Spinal cord (tissue), 10 donors: ENCODE measurements around the gene TRIP13. TPM values are rescaled to one million over a fixed set of nuclear protein-coding genes. Genes with fewer than 3 reads are reported as not detected.
A peak's percentile ranks its signal among the peaks of the same experiment; 100 is the strongest.
"Not testable (repeated sequence)": the region's sequence is repeated elsewhere in the genome, so short reads cannot be mapped to it uniquely, and the experiment has no call there.

Experiments used
- DNase-seq, 6 donors: peaks; one replicate each; pipeline versions ENCODE4 v3.0.0 to v3.0.0-alpha.2; 2013 to 2015; ENCODE audit warnings: low spot score in 6 of 6, low read depth in 4 of 6
- H3K27ac ChIP-seq: one replicate; pipeline ENCODE4 v1.5.1; 2013; ENCODE audit warnings: low read depth, low read length, control low read depth
- H3K27me3 ChIP-seq: one replicate; pipeline ENCODE4 v1.6.1; 2013; ENCODE audit warnings: low read length; ENCODE audit not compliant: control insufficient read depth, insufficient read depth
- H3K36me3 ChIP-seq: one replicate; pipeline ENCODE4 v1.6.1; 2013; ENCODE audit warnings: low read length; ENCODE audit not compliant: control insufficient read depth, insufficient read depth
- H3K4me1 ChIP-seq: one replicate; pipeline ENCODE4 v1.6.1; 2013; ENCODE audit warnings: low read length; ENCODE audit not compliant: control insufficient read depth, insufficient read depth
- H3K4me3 ChIP-seq: one replicate; pipeline ENCODE4 v1.5.1; 2013; ENCODE audit warnings: low read depth, low read length, control low read depth
- H3K9me3 ChIP-seq: one replicate; pipeline ENCODE4 v1.6.1; 2013; ENCODE audit warnings: low read length; ENCODE audit not compliant: control insufficient read depth, insufficient read depth
- WGBS: methylation state at CpG from one replicate; pipeline ENCODE4 v1.1.5; 2013; ENCODE audit warnings: missing lambda C conversion rate; ENCODE audit not compliant: insufficient coverage; 5-methylcytosine and 5-hydroxymethylcytosine counted together
- polyA plus RNA-seq, 2 donors: library from polyadenylated mRNA; unstranded; fragments of 120-200 nt; gene quantifications; one replicate each; pipeline ENCODE4 v1.2.1, GENCODE V29; 2013; ENCODE audit not compliant: insufficient read length in 2 of 2
- total RNA-seq, 2 donors: library from RNA; depleted of rRNA in 1 of 2; stranded (reverse); fragments of 120-200 nt in 1 of 2; fragments of >200 nt in 1 of 2; gene quantifications; one replicate each; pipeline versions ENCODE4 v1.2.3 to v1.2.4, GENCODE V29; 2013 to 2014
- donor health status: healthy.

Gene TRIP13
- total and polyA plus RNA-seq, 4 donors, result 5.8 to 10.4 (median 8.5) TPM

DNA sequence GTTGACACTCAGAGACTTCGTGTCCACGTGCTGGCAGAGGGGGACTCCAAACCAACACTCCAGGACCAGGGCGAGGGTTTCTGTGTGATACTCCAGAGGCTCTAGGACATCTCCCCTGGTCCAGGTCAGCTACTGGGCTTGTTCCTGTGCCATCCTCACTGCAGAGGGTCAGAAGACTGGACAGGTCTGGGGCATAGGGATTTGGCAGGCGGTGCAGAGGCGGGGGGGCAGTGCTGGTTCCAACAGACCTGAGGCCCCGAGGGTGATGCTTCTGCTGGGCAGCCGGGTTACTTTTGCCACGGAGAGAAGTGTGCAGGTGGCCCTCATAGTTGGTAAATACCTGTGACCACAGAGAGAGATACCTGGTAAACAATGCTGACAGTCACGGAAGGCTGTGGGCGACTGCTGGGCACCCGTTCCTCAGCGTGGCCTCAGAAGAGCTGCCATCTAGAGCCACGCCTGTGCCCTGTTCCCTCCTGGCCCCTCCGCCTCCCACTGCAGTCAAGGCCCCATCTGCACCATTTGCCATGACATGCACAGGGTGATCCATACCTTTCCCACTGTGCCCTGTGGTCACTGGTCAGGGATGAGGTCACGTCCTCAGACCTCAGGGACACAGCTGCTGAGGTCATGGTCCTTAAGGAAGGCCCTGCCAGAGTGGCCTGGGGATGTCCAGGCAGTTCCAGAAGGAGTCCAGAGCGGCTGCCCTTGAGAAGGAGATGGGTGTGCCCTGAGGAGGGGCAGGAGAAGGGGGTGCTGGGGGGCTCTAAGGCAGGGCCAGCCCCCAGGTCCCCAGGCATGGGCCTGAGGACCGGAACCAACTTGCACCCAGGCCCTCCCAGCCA is 30.0 kb downstream of the TRIP13 start:
- WGBS, result 95% methylated on average over 17 of the region's 17 CpGs
- Histone ChIP-seq H3K36me3 (peaks cover 9% of the 10 kb centered on the region), H3K4me1 (peaks cover 17% of the 10 kb centered on the region), H3K4me3 (no peak overlapping the region), H3K27me3 (peaks cover 10% of the 10 kb centered on the region), H3K27ac (no peak overlapping the region), H3K9me3 (no peaks in the 10 kb centered on the region)
- no peak for DNase-seq

DNA sequence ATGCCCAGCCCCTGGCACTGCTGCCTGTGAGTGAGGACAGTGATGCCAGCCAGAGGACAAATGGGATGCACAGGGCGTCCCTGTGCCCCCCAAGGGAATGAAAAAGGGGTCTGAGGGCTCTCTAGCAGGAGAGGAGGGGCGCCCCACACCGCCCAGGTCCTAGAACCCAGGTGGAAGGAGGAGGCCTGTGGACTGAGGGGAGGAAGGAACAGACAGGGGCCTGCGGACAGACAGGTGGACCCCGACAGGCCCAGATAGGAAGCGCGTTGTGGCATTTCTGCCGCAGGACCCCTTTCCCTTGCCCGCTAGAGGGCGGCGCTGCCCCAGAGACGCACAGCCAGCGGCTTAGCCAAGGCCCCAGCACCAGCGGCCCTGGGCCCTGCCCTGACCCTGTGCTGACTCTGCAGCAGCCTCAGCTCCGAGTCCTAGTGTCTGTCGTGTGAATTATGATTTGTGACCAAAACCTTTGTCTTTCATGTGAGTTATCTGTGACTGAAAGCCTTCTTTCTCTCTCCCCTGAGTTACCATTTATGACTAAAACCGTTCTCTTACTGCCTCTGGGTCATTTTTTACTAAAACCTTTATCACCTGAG is 30.7 kb downstream of the TRIP13 start:
- Histone ChIP-seq H3K9me3 (no peaks in the 10 kb centered on the region), H3K4me3 (no peak overlapping the region), H3K36me3 (peaks cover 9% of the 10 kb centered on the region), H3K27ac (no peak overlapping the region), H3K27me3 (peaks cover 10% of the 10 kb centered on the region), H3K4me1 (peaks cover 17% of the 10 kb centered on the region)
- 13% methylated on average over 16 of the region's 17 CpGs for WGBS
- peak in 2 of 6 donors; percentile 84 to 89 for DNase-seq

DNA sequence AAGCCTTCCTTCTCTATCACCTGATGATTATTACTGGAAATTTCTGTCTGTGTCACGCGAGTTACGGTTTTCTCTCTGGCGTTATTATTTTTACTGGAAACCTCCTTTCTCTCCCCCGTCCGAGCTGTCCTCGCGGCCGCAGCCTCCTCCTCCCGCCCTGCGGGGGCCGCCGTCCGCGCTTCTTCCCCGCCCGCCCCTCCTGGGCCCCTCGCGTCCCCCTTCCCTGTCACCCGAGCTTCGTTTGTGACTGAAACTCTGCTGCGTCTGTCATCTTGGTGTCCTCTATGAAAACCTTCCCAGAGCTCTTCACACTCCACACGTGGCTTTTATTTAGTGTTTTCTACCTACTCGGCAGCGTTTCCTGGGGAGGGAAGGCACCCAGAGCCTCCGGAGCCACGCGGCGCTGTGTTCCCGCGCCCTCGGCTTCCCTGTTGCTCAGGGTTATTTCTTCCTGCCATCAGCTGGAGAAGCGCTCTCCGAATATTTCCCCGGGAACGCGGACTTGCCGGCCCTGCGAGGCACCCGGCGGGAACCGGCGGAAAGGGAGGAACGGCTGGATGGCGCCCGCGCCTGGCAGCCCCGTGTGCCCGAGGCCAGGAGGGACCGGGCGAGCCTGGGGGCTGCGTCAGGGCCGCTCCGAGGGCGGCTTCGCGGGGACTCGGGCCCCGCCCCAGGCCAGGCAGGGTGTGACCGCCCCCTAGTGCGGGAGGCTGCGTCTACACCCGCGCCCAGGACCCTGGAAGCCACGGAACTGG is 33.9 kb downstream of the TRIP13 start:
- Histone ChIP-seq H3K36me3 (peaks cover 5% of the 10 kb centered on the region), H3K27ac (no peak overlapping the region), H3K9me3 (no peaks in the 10 kb centered on the region), H3K27me3 (peaks cover 10% of the 10 kb centered on the region), H3K4me1 (peaks cover 17% of the 10 kb centered on the region), H3K4me3 (peak overlapping the region; percentile 33)
- DNase-seq, result peak in 2 of 6 donors; percentile 53 to 64
- WGBS, result 2% methylated on average over 58 of the region's 65 CpGs

DNA sequence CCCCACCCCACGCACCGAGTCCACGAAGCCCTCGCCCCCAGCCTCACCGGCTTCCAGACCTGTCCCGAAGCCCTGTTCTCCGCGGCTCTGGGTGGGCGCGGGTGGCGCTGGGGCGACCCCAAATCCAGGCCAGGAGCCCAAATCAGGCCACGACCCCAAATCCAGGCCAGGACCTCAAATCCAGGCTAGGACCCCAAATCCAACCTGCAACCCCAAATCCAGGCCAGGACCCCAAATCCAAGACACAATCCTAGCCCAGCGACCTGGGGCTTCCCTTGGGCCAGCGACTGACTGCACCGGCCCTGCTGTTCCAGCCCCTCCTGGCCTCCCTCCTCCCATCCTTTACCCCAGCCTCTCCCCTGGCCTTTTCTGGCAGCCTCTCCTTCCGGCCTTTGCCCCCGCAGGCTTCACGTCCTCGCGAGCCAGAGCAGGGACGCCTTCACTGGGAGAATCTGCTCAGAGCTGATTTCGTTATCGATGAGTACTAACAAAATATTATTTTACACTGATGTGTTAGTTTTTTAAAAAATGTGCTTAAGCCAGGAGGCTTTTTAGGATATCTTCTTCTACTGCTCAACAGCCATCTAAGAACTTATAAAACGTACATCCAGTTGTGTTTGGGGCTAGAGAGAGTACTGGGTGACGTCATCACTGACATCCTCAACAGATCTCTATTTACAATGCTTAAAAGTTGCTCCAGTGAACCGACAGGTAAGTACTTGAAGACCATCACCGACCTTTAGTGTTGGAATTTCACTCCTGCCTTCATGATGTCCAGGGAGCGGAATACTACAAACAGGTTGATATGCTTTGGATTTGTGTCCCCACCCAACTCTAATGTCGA is 34.7 kb downstream of the TRIP13 start:
- H3K4me1 ChIP-seq, result peaks cover 21% of the 10 kb centered on the region
- H3K27ac ChIP-seq, result no peak overlapping the region
- 73% methylated on average over 19 of the region's 30 CpGs for WGBS
- H3K27me3 ChIP-seq, result peaks cover 13% of the 10 kb centered on the region
- H3K4me3 ChIP-seq, result no peak overlapping the region
- no peaks in the 10 kb centered on the region for H3K9me3 ChIP-seq
- no peak for DNase-seq
- peaks cover 2% of the 10 kb centered on the region for H3K36me3 ChIP-seq

DNA sequence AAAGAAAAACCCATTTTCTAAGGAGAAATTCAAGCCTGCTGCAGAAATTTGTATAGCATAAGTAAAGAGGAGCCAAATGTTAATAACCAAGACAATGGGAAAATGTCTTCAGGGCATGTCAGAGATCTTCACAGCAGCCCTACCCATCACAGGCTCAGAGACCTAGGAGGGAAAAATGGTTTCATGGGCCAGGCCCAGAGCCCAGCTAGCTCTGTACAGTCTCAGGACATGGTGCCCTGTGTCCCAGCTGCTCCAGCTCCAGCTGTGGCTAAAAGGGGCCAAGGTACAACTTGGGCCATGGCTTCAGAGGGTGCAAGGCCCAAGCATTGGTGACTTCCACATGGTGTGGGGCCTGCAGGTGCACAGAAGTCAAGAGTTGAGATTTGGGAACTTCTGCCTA is 36.5 kb downstream of the TRIP13 start:
- not testable (repeated sequence) for H3K4me3 ChIP-seq, H3K36me3 ChIP-seq, DNase-seq, H3K27ac ChIP-seq, H3K9me3 ChIP-seq
- H3K27me3 ChIP-seq, result peaks cover 10% of the 10 kb centered on the region
- peaks cover 18% of the 10 kb centered on the region for H3K4me1 ChIP-seq

DNA sequence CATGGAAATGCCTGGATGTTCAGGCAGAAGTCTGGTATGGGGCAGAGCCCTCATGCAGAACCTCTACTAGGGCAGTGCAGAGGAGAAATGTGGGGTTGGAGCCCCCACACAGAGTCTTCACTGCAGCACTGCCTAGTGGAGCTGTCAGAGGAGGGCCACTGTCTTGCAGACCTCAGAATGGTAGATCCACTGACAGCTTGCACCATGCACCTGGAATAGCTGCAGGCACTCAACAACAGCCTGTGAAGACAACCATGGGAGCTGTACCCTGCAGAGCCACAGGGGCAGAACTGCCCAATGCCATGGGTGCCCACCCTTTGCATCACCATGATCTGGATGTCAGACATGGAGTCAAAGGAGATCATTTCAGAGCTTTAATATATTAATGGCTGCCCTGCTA is 36.9 kb downstream of the TRIP13 start:
- no peaks in the 10 kb centered on the region for H3K36me3 ChIP-seq
- peaks cover 18% of the 10 kb centered on the region for H3K4me1 ChIP-seq
- H3K27ac ChIP-seq, result no peak overlapping the region
- DNase-seq, result no peak
- no peaks in the 10 kb centered on the region for H3K9me3 ChIP-seq
- H3K27me3 ChIP-seq, result peaks cover 10% of the 10 kb centered on the region
- no peak overlapping the region for H3K4me3 ChIP-seq

DNA sequence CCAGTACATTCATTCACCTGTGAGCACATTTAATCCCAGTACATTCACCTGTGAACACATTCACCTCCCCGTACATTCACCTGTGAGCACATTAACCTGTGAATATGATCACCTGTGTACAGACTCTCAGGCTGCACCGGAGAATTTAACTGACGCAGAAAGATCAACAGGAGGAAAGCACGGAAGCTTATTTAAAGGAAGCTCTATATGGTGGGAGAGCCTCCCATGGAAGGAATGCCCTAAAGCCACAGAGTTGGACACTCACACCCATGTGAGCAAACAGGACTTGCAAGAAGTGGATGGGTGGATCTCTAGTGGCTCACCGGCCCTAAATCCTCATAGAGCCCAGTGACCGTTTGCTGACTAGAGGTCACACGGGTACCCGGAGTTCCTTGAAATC is 38.2 kb downstream of the TRIP13 start:
- no peak for DNase-seq
- H3K27ac ChIP-seq, result no peak overlapping the region
- WGBS, result 91% methylated on average over 7 of the region's 8 CpGs
- peaks cover 10% of the 10 kb centered on the region for H3K27me3 ChIP-seq
- no peak overlapping the region for H3K4me3 ChIP-seq
- H3K36me3 ChIP-seq, result no peaks in the 10 kb centered on the region
- H3K9me3 ChIP-seq, result no peaks in the 10 kb centered on the region
- peaks cover 18% of the 10 kb centered on the region for H3K4me1 ChIP-seq

DNA sequence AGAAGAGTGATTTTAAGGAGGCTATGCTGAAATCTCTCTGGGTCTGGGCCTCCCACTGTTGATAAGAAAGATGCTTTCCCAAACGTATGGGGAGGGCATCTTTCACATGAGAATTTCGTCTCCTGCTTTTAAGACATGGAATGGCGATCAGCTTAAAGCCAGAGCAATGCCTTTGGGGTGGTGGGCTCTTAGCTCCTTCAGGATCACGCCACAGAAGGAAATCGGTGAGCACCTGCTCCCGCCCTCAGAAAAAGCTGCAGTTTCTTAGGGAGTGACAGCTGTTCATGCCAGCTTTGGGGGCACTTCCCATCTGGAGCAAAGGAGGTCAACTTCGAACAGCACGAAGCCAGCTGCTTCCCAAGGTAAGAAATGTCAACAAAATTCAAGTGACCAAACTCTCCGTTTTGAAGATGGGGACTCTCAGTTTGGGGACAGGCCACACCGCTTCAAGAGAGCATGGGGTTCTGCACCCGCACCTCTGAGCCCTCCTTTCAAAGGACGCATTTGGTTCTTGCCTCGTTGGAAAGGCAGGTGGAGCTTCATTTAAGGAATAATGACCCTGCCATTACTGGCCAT is 39.0 kb downstream of the TRIP13 start:
- Histone ChIP-seq H3K27me3 (peaks cover 4% of the 10 kb centered on the region), H3K27ac (no peak overlapping the region), H3K4me3 (no peak overlapping the region), H3K36me3 (no peaks in the 10 kb centered on the region), H3K4me1 (peaks cover 11% of the 10 kb centered on the region), H3K9me3 (no peaks in the 10 kb centered on the region)
- no peak for DNase-seq
- WGBS, result 87% methylated on average over 11 of the region's 13 CpGs

DNA sequence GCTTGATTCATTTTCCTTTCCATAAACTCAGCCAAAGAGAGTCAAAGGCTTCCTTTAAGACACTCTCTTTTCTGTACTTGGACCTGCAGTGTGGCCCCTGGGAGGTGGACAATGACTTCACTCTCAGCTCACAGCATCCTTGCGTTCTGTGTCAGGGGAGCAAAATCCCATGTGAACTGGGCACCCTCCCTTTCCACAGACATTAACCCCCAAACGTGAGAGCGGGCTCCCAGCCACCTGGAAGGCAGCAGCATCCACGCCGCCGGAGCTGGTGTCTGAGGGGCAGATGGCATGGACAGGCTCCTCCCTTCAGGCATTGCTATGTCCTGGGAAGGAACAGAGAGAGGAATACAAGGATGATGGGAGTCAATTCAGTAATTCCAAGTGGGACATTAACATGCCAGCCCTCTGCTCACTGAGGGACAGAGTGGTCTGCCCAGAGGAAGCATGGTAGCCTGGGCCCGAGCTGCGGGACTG is 39.5 kb downstream of the TRIP13 start:
- Histone ChIP-seq H3K4me1 (peaks cover 8% of the 10 kb centered on the region), H3K27ac (peak overlapping the region; percentile 55), H3K9me3 (no peaks in the 10 kb centered on the region), H3K4me3 (no peak overlapping the region), H3K27me3 (peaks cover 2% of the 10 kb centered on the region), H3K36me3 (no peaks in the 10 kb centered on the region)
- DNase-seq, result no peak
- 79% methylated on average over 5 of the region's 8 CpGs for WGBS
